Vagina (tissue), 2 donors: ENCODE results near the gene PIGA.

Experiments
- POLR2A ChIP-seq, 2 donors: fragments of 450-650 bp; IDR thresholded peaks; one replicate each; pipeline ENCODE4 v1.6.1; 2017; ENCODE audit warnings: antibody characterized with exemption in 2 of 2, mild to moderate bottlenecking in 2 of 2, moderate library complexity in 2 of 2
- TF ChIP-seq, protein P1 (sequence below), 3 experiments: fragments of 450-650 bp in 2 of 3; fragments of 200-600 bp in 1 of 3; sonication (generic) in 1 of 3; IDR thresholded peaks; one replicate each; pipeline ENCODE4 v1.5.1; 2017 to 2019; ENCODE audit warnings: antibody characterized with exemption in 3 of 3, mild to moderate bottlenecking in 2 of 3, moderate library complexity in 2 of 3

DNA sequence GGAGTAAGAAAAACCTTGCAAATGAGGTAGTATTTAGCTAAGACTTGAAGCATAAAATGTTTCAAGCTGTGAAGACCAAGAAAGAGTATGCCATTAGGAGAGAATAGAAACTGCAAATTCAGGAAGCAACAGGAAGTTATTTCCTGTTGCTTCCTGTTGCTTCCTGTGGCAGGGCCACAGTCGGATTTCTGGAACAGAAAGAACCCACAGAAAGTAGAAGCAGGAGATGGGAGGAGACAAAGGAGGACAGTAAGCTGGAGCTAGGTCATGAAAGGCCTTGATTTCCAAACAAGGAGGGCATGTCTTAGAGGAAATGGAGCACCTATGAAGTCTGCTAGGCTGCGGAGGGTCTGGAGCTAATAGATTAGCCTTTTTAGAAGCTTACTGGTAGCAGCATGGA is 37.1 kb downstream of the PIGA start:
- TF ChIP-seq, protein P1, sequence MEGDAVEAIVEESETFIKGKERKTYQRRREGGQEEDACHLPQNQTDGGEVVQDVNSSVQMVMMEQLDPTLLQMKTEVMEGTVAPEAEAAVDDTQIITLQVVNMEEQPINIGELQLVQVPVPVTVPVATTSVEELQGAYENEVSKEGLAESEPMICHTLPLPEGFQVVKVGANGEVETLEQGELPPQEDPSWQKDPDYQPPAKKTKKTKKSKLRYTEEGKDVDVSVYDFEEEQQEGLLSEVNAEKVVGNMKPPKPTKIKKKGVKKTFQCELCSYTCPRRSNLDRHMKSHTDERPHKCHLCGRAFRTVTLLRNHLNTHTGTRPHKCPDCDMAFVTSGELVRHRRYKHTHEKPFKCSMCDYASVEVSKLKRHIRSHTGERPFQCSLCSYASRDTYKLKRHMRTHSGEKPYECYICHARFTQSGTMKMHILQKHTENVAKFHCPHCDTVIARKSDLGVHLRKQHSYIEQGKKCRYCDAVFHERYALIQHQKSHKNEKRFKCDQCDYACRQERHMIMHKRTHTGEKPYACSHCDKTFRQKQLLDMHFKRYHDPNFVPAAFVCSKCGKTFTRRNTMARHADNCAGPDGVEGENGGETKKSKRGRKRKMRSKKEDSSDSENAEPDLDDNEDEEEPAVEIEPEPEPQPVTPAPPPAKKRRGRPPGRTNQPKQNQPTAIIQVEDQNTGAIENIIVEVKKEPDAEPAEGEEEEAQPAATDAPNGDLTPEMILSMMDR (IDR thresholded peaks at IDR 0.05), result no peak
- TF ChIP-seq POLR2A (IDR thresholded peaks at IDR 0.05), result no peak
